ENCODE results near the gene SLC25A42. TPM values are rescaled to one million over a fixed set of nuclear protein-coding genes. Genes with fewer than 3 reads are reported as not detected.

Gene SLC25A42
- polyA plus RNA-seq, 3 donors: 16.7 to 23.4 (median 22.7) TPM

DNA sequence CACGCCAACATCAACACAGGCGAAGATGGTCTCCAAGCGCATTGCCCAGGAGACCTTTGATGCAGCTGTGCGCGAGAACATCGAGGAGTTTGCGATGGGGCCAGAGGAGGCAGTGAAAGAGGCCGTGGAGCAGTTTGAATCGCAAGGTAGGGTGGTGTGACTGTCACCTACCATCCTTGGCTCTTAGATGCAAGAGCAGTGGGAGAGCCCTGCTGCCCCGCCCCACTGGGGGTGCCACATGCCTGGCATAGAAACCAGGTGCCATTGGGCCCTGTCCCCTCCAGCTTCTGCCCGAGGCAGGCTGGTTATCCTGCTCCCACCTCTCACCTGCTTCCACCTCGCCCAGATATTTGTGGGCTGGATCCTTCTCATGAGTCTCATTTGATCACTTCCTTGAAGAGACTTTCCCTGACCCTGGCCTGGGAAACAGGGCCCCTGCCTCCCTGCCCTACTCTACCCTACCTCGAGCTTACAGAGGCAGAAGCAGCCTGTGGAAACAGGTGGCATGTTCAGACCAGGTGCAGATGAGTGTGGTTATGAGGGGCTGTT, 21.0 kb upstream of the SLC25A42 start:
- DNase-seq (ENCODE audit: extremely low read depth in 1 of 11, low read depth in 9 of 11, low spot score in 4 of 11): no peak

DNA sequence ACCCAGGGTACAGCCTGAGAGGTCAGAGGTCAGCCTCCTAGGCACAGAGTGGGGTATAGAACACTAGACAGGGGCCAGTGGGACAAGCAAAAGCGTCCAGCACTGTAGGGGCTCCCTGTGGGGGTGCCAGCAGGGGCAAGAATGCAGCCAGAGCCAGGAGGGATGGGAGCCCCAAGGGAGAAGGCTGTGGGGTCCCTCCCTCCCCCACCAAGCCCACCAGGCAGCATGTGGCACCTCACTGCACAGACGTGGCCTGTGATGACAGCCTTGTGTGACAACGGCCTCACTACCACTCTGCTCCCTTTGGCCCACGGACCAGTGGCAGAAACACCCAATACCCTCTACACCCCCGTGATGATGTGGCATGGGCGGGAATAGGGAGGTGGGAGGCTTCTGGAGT, 20.3 kb upstream of the SLC25A42 start:
- no peak for DNase-seq (ENCODE audit: extremely low read depth in 1 of 11, low read depth in 9 of 11, low spot score in 4 of 11)

DNA sequence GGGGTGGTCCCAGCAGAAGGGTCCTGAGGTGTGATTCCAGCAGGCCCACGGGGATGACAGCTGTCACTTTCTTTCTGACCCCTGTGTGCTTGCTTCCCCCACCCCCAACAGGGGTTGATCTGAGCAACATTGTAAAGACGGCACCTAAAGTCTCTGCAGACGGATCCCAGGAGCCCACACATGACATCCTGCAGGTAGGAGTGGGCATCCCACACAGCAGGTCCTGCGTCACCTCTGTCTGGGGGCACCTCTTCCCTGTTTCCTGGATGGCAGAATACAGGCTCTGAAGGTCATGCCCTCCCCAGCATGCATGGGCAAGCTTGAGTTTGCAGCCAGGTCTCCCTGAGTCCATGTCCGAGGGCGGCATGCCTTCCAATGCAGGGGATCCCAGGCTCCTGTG, 19.9 kb upstream of the SLC25A42 start:
- no peak for DNase-seq (ENCODE audit: extremely low read depth in 1 of 11, low read depth in 9 of 11, low spot score in 4 of 11)

DNA sequence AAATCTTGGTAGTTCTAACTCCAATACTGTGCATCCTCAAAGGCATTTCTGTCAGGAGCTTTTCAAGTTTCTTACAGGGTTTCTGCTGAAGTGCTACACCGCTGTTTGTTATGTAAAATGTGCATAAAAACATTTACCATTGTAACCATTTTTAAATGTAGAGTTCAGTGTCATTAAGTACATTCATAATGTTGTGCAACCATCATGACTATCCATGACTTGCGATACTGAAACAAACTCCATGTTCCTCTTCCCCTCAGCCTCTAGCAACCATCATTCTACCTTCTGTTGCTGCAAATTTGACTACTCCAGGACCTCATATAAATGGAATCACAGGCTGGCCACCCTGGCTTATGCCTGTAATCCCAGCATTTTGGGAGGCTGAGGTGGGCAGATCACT, 14.4 kb upstream of the SLC25A42 start:
- DNase-seq (ENCODE audit: extremely low read depth in 1 of 11, low read depth in 9 of 11, low spot score in 4 of 11): no peak

DNA sequence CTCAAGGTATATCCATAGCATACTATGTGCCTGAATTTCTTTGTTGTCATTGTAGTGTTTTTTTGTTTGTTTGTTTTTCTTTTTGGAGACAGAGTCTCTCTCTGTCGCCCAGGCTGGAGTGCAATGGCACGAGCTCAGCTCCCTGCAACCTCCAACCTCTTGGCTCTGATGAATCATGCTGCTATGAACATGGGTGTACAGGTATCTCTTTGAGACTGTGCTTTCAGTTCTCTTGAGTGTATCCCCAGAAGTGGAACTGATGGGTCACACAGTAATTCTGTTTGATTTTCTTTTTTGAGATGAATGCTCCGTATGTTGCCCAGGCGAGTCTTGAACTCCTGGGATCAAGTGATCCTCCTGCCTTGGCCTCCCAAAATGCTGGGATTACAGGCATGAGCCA, 13.7 kb upstream of the SLC25A42 start:
- DNase-seq (ENCODE audit: extremely low read depth in 1 of 11, low read depth in 9 of 11, low spot score in 4 of 11): no peak

DNA sequence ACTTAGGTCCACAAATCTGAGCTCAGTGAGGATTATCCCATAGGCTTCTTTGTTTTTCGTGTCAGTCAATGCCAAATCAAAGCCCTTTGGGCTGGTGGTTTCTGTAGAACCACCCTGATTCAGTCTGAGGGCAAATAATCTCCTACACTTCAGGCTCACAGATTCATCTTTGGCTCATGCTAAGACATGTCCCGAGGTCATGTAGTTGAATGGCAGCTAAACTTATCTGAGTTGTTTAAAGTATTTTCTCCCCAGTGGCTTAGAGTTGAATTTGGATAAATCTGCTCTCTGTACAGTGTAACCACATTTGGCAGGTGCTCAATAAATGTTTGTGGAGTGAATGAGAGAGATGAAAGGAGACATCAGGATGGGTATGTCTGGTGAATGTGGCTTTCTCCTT, 13.1 kb upstream of the SLC25A42 start:
- DNase-seq (ENCODE audit: extremely low read depth in 1 of 11, low read depth in 9 of 11, low spot score in 4 of 11): no peak

DNA sequence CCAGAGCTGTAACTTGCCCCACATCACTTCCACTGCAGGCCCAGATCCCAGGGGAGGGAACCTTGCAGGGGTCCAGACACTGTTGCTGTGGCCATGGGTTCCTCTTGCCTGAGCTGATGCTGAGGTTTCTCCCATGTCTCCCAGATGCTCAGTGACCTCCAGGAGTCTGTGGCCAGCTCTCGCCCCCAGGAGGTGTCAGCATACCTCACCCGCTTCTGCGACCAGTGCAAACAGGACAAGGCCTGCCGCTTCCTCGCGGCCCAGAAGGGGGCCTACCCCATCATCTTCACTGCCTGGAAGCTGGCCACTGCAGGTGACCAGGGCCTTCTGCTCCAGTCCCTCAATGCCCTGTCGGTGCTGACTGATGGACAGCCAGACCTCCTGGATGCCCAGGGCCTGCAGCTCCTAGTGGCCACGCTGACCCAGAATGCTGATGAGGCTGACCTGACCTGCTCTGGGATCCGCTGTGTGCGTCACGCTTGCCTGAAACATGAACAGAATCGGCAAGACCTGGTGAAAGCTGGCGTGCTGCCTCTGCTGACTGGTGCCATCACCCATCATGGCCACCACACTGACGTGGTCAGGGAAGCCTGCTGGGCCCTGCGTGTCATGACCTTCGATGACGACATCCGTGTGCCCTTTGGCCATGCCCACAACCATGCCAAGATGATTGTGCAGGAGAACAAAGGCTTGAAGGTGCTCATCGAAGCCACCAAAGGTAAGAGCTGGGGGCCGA, 12.1 kb upstream of the SLC25A42 start:
- no peak for DNase-seq (ENCODE audit: extremely low read depth in 1 of 11, low read depth in 9 of 11, low spot score in 4 of 11)

DNA sequence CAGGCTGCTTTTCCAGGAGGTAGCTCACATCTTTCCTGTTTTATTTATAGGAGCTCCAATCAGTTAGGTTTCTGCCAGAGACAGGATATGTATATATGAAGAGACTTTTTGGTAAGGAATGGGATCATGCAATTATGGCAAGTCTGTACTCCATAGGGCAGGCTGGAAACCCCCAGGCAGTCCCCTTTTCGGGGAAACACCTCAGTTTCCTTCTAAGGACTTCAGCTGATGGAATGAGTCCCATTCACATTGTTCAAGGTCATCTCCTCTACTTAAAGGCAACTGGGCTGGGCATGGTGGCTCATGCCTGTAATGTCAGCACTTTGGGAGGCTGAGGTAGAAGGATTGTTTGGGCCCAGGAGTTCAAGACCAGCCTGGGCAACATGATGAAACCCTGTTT, 10.9 kb upstream of the SLC25A42 start:
- no peak for DNase-seq (ENCODE audit: extremely low read depth in 1 of 11, low read depth in 9 of 11, low spot score in 4 of 11)

DNA sequence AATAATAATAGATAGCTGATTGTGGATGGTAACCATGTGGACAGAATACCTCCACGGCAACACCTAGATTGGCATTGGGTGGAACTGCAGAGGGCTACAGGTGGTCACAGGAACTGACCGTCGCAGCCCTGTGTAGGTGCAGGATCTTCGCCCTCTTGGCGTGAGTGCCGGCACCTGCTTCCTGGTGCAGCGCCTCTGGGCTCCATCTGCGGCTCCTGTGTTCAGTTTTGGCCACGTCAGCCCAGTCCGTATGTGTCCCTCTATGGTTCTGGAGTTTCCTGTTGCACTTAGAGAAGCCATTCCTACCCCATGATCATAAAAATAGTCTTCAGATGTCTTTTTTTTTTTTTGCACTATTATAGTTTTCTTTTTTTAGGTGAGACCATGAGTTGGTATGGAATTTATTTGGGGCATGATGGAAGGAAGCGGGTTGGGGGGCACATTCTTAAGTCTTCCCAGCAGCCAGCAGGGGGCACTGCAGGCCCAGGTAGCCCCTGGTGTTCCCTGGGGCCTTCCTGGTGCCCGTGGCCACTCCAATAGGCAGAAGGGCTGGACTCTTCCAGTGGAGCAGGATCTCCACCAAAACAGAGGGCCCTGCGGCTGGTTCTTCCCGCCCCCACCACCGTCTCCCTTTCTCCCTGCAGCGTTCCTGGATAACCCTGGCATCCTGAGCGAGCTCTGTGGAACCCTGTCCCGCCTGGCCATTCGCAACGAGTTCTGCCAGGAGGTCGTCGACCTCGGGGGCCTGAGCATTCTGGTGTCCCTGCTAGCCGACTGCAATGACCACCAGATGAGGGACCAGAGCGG, 10.1 kb upstream of the SLC25A42 start:
- no peak for DNase-seq (ENCODE audit: extremely low read depth in 1 of 11, low read depth in 9 of 11, low spot score in 4 of 11)

DNA sequence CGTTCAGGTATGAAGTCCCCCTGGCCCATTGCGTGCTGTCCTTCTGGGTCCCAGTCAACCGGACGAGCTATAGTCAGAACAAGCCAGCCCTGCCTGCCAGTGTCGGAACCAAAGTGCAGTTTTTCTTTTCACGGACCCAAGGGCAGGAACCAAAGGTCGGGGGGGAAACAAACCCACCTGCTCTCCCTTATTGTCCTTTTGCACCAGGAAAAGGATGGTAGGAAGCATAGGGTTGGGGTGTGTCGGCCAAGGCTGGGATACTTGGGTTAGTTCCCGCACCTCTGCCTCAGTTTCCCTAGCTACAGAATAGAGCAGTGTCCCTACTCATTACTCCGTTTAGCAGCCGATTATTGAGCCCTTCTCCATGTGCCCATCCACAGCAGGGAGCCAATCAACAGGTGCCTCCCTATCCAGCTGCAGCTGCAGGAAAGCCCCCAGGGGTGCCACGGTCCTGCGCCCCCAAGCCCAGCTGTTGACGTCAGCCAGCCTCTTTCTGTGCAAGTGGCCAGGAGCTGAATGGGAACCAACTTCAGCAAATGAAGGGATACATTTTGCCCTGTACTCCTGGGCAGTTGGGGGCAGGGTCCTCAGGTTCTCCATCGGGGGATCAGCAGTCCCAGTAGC, 9.4 kb upstream of the SLC25A42 start:
- DNase-seq (ENCODE audit: extremely low read depth in 1 of 11, low read depth in 9 of 11, low spot score in 4 of 11): no peak

DNA sequence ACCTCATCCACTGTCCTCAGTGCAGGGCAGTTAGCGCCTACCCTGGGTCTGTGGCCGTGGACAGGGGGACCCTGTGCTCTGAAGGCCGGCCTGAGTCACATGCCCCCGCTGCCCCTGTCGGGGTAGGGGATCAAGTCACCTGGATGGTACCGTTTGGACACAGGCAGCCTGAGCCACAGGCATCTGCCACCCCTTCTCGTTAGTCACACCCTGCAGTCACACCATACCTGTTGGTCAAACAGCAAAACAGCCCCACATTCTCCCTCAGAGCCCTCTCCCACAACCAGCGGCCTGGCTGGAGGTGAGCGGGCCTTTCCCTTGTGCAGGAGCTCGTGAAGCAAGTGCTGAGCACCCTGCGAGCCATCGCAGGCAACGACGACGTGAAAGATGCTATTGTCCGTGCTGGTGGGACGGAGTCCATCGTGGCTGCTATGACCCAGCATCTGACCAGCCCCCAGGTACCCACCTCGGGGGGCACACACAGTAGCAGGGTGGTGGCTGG, 8.8 kb upstream of the SLC25A42 start:
- DNase-seq (ENCODE audit: extremely low read depth in 1 of 11, low read depth in 9 of 11, low spot score in 4 of 11): no peak

DNA sequence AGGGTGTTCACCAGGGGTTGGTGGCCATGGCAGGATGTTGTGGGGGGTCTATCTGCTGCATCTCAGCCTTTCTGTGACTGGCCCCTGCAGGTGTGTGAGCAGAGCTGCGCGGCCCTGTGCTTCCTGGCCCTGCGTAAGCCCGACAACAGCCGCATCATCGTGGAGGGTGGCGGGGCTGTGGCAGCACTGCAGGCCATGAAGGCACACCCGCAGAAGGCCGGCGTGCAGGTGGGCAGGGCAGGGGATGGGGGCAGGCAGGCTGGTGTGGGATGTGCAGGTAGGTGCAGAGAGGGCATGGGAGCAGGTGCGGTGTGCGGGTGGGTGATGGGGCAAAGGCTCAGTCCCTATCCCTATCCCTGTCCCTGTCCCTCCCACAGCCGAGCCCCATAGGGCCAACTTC, 8.1 kb upstream of the SLC25A42 start:
- DNase-seq (ENCODE audit: extremely low read depth in 1 of 11, low read depth in 9 of 11, low spot score in 4 of 11): no peak

DNA sequence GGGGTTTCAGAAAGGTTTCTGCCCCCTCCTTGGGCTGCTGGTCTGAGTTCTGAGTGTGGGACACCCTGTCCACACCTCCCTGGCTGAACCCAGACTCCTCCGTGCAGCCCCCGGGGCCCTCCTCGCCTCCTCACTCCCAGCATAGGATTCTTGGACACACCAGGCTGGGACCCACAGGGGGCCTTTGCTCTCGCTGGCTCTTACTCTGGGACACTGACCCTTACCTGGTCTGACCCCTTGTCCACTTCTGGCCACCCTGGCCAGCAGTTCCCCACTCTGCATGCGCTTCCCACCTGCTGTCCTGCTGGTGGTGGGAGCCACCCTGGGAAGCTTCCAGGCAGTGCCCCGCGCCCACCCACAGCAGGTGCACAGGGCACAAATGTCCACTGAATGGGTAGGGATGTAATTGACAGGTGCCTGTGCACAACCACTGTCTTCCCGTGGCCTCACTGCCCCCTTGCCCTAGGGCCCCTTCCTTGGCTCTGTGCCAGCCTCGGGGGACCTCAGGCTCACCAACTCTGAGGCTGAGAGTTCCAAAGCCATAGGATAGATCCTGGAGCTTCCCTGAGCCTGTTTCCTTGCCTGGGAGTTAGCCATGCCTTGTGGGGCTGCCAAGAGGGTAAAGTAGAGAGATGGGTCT, 7.0 kb upstream of the SLC25A42 start:
- DNase-seq (ENCODE audit: extremely low read depth in 1 of 11, low read depth in 9 of 11, low spot score in 4 of 11): no peak

DNA sequence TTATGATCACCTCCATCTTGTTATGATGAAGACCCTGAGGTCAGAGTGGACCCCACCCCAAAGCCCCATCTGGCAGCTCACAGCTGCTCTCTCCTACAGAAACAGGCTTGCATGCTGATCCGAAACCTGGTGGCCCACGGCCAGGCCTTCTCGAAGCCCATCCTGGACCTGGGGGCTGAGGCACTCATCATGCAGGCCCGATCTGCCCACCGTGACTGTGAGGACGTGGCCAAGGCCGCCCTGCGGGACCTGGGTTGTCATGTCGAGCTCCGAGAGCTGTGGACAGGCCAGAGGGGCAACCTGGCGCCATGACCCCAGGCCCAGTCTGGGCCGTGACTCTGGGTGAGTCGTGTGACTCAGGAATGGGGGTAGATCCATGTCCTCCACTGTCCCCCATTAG, 6.5 kb upstream of the SLC25A42 start:
- DNase-seq (ENCODE audit: extremely low read depth in 1 of 11, low read depth in 9 of 11, low spot score in 4 of 11): no peak

DNA sequence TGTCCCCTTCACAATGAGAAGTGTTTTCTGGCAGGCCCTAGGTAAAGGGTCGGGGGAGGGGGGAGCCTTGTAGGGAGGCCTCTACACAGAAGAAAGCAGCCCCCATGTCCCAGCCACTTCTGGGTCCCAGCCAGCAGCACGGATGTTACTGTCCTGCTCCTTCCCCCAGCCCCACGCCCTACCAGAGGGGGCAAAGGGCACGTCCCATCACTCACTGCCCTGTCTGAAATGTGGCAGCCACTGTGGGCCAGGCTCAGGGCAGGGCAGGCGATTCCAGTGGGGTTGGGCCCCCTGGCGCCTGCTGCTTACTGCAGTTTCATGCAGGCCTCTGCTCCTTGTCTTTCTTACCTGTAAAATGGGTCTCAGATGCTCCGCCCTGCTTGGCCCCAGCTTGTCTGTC, 6.1 kb upstream of the SLC25A42 start:
- DNase-seq (ENCODE audit: extremely low read depth in 1 of 11, low read depth in 9 of 11, low spot score in 4 of 11): no peak

DNA sequence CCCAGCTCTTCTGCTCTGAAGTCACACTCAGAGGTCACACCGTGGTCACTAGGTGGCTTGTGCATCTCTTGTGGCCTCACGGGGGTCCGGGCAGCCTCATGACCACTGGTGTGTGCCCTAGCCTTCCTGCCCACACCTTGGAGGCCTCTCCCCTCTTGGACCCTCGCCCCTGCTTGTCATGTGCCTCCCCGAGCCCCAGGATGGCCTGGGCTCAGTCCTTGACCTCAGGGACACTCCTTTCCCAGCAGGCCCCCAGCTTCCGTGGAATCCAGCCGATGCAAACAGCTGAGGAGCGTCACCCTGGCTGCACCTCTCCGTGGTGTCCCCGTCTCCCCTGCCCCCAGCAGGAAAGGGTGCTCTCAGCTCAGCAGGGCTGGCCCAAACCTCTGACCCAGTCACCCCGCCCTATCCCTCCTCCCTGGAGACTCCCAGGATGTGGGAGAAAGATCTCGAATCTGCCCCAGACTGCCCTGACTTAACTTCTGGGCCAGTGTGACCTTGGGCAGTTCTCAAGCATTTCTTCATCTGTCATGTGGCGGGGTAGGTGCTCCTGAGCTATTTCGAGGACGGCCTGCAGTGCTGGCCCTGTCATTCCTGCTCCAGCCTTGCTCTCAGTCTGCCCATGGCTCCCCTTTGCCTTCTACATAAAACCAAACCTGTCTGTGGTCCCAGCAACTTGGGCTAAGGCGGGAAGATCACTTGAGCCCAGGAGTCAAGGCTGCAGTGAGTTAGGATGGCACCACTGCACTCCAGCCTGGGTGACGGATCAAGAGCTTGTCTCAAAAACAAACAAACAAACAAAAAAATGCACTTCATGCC, 4.6 kb upstream of the SLC25A42 start:
- DNase-seq (ENCODE audit: extremely low read depth in 1 of 11, low read depth in 9 of 11, low spot score in 4 of 11): no peak

DNA sequence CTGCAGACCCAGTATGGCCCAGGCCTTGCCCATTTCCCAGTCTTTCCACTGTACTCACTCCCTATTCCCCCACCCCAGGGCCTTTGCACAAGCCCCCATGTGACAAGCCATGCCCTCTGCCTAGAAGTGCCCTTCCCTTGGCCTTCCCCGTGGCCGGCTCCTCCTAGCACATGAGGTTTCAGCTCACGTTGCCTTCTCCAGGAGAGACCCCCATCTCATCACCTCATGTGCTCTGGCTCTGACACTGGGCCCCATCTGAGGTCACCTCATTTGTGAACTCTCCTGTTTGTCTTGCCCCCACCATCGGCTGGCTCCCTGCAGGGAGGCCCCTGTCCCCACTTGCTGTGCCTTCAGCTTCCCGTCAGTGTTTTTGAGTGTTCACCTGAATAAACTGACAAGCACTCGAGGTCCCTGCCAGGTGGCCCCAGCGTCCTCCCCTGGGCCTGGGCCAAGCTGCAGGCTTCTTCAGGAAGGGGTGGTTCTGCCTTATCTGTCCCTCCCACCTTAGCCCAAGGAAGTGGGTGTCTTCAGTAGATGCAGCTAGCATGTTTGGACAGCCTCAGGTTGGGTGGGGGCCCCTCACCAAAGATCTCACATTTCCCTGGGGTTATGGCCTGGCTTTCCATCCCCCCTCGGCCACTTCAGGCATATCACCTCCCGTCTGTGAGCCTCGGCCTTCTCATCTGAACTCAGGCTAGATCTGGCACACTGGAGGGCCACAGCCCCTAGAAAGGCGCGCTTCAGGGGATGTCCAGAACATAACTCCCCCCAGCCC, 3.8 kb upstream of the SLC25A42 start:
- DNase-seq (ENCODE audit: extremely low read depth in 1 of 11, low read depth in 9 of 11, low spot score in 4 of 11): no peak

DNA sequence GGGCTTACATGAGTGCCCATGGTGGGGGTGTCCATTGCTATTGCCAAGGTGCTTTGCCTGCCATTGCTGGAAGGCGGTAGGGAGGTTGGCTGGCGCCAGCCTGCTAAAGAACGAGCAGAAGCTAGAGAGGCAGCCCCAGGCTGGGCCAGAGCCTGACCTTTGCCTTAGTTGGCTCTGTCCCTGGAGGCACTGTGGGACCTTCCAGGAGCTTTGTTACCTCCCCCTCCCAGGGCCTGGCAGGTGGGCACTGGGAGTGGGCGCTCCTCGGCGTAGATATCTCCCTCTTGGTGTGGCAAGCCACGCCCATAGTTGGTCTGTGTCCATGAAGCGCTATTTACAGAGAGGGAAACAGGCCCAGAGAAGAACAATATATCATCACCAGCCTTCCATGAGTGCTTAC, 2.3 kb upstream of the SLC25A42 start:
- no peak for DNase-seq (ENCODE audit: extremely low read depth in 1 of 11, low read depth in 9 of 11, low spot score in 4 of 11)

Measured in renal cortex interstitium (tissue), 11 donors.